GM12878 (cell line): ENCODE data around the gene ZBTB7B. TPM values are rescaled to one million over a fixed set of nuclear protein-coding genes. Genes with fewer than 3 reads are reported as not detected.
A peak's percentile ranks its signal among the peaks of the same experiment; 100 is the strongest.

Source experiments
- BHLHE40 ChIP-seq, 2 experiments: fragments of 450-650 bp in 1 of 2; IDR thresholded peaks; 2 replicates each; pipeline ENCODE4 v1.6.1; 2011 to 2017; ENCODE audit warnings: low read depth in 2 of 2, borderline replicate concordance in 1 of 2, improper control_type of control experiment in 1 of 2, low read length in 1 of 2, mild to moderate bottlenecking in 1 of 2
- CBX3 ChIP-seq: fragments of 200-600 bp; sonication (generic); IDR thresholded peaks from 2 replicates; pipeline ENCODE4 v1.6.1; 2016; ENCODE audit warnings: low read depth, borderline replicate concordance
- CREB1 ChIP-seq: IDR thresholded peaks from 2 replicates; pipeline ENCODE4 v1.6.1; 2012; ENCODE audit warnings: low read depth, mild to moderate bottlenecking, inconsistent platforms
- EP300 ChIP-seq, 2 experiments: fragments of 150-350 bp in 1 of 2; IDR thresholded peaks; 2 replicates each; pipeline ENCODE4 v1.6.1; 2011 to 2012; ENCODE audit warnings: low read depth in 2 of 2, low read length in 2 of 2, borderline replicate concordance in 1 of 2, improper control_type of control experiment in 1 of 2, inconsistent platforms in 1 of 2; ENCODE audit not compliant: control insufficient read depth in 1 of 2
- FOXM1 ChIP-seq: IDR thresholded peaks from 2 replicates; pipeline ENCODE4 v1.6.1; 2012; ENCODE audit warnings: low read depth, mild to moderate bottlenecking, inconsistent platforms, low read length, moderate library complexity
- HDAC2 ChIP-seq: fragments of 200-600 bp; sonication (generic); IDR thresholded peaks from 2 replicates; pipeline ENCODE4 v1.6.1; 2017
- IKZF1 ChIP-seq: fragments of 450-650 bp; conservative IDR thresholded peaks from 2 replicates; pipeline ENCODE4 v1.6.1; 2017; ENCODE audit warnings: antibody characterized with exemption, mild to moderate bottlenecking
- IRF4 ChIP-seq: IDR thresholded peaks from 2 replicates; pipeline ENCODE4 v1.6.1; 2011; ENCODE audit warnings: low read depth, low read length
- KLF5 ChIP-seq: fragments of 450-650 bp; IDR thresholded peaks from 2 replicates; pipeline ENCODE4 v1.6.1; 2014; ENCODE audit warnings: mild to moderate bottlenecking; ENCODE audit not compliant: partially characterized antibody
- NFYB ChIP-seq: IDR thresholded peaks from 2 replicates; pipeline ENCODE4 v1.6.1; 2011; ENCODE audit warnings: low read depth, mild to moderate bottlenecking, low read length, improper control_type of control experiment, moderate library complexity; ENCODE audit not compliant: insufficient read depth
- NR2F1 ChIP-seq: fragments of 450-650 bp; conservative IDR thresholded peaks from 2 replicates; pipeline ENCODE4 v1.6.1; 2017; ENCODE audit warnings: mild to moderate bottlenecking
- POLR2AphosphoS5 ChIP-seq: IDR thresholded peaks from 2 replicates; pipeline ENCODE4 v1.6.1; 2011; ENCODE audit warnings: mild to moderate bottlenecking, low read length, inconsistent platforms
- ZNF24 ChIP-seq: fragments of 450-650 bp; IDR thresholded peaks from 2 replicates; pipeline ENCODE4 v1.6.1; 2017; ENCODE audit warnings: antibody characterized with exemption, mild to moderate bottlenecking
- ZNF384 ChIP-seq: IDR thresholded peaks from 2 replicates; pipeline ENCODE4 v1.6.1; 2012; ENCODE audit warnings: low read depth, mild to moderate bottlenecking, low read length, improper control_type of control experiment, borderline replicate concordance
- polyA plus RNA-seq, 11 experiments: library from polyadenylated mRNA; depleted of rRNA in 4 of 11; unstranded in 6 of 11; stranded (reverse) in 5 of 11; fragments of >200 nt; fragmentation: Nextera tagmentation in 4 of 11; fragmentation: Illumina TruSeq in 1 of 11; extraction: Ambion mirVana in 4 of 11; extraction: Trizol in 1 of 11; gene quantifications; 1 replicate in 1 of 11; 2 replicates in 10 of 11; pipeline versions ENCODE4 v1.2.1 to v1.2.3, GENCODE V29; 2011 to 2016; ENCODE audit warnings: inconsistent platforms in 2 of 11, missing spikeins in 2 of 11, low read depth in 1 of 11
- total RNA-seq, 4 experiments: library from RNA; depleted of rRNA in 3 of 4; stranded (reverse); fragments of >200 nt in 3 of 4; fragmentation: Illumina TruSeq in 1 of 4; extraction: Trizol in 1 of 4; gene quantifications; 2 replicates each; pipeline versions ENCODE4 v1.2.1 to v1.2.3, GENCODE V29; 2013 to 2021
- TF ChIP-seq, protein P1 (sequence below): fragments of 450-650 bp; formaldehyde crosslinking; IDR thresholded peaks from 2 replicates; pipeline ENCODE4 v1.4.0; 2020; ENCODE audit warnings: mild to moderate bottlenecking, moderate library complexity
- TF ChIP-seq, protein P2 (sequence below): IDR thresholded peaks from 2 replicates; pipeline ENCODE4 v1.6.1; 2012; ENCODE audit warnings: low read depth, low read length, improper control_type of control experiment
- TF ChIP-seq, protein P3 (sequence below): fragments of 450-650 bp; IDR thresholded peaks from 2 replicates; pipeline ENCODE4 v1.6.1; 2017; ENCODE audit warnings: mild to moderate bottlenecking, low read depth, inconsistent platforms; ENCODE audit not compliant: poor library complexity, severe bottlenecking
- TF ChIP-seq, protein P4 (sequence below): IDR thresholded peaks from 2 replicates; pipeline ENCODE4 v1.6.1; 2012; ENCODE audit warnings: low read depth, low read length, improper control_type of control experiment
- TF ChIP-seq, protein P5 (sequence below): IDR thresholded peaks from 2 replicates; pipeline ENCODE4 v1.6.1; 2011; ENCODE audit warnings: borderline replicate concordance, low read depth, mild to moderate bottlenecking, moderate library complexity, mixed read lengths, low read length; ENCODE audit not compliant: insufficient read depth; ENCODE audit errors: extremely low read length
- TF ChIP-seq, protein P6 (sequence below): fragments of 450-650 bp; IDR thresholded peaks from 2 replicates; pipeline ENCODE4 v1.6.1; 2014; ENCODE audit warnings: mild to moderate bottlenecking

Gene ZBTB7B
- total and polyA plus RNA-seq, 10 of the 15 experiments (the other 5 are each of a cell fraction or from before 2014, with no cell fraction given) = 0.11 to 44.9 (median 11.3) TPM

DNA sequence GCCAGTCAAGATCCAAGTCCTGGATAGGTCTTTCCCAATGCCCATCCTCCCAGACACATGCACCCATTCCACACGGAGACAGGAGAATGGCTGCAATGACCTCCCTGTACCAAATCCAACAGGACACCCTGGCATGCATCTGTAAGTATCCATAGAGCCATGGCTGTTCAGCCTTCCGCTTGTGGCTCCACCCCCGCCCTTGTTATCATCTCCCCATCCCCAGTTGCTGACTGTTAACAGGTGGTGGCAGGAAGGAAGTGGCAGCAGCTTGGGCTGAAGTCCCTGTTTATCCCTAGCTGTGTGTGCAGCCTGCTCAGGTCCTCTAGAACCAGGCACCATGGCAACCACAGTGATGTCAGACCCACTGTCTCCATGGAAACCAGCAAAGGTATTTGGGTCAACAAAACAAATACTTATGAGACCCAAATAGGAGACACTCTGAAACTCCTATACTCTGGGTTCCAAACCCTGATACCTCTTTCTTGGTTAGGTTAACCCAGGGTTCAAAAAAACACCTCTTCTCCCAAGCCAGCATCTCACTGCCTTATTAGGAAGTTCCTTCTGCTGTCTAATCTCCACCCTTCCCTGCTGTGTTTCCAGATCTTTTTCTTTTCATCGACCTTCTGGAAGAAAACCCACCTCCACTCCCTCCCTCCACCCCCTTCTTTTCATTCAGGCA, 47.4 kb upstream of the ZBTB7B start (continued):
- TF ChIP-seq CBX3 = no peak
- peak; percentile 48 for TF ChIP-seq KLF5
- TF ChIP-seq, protein P1, sequence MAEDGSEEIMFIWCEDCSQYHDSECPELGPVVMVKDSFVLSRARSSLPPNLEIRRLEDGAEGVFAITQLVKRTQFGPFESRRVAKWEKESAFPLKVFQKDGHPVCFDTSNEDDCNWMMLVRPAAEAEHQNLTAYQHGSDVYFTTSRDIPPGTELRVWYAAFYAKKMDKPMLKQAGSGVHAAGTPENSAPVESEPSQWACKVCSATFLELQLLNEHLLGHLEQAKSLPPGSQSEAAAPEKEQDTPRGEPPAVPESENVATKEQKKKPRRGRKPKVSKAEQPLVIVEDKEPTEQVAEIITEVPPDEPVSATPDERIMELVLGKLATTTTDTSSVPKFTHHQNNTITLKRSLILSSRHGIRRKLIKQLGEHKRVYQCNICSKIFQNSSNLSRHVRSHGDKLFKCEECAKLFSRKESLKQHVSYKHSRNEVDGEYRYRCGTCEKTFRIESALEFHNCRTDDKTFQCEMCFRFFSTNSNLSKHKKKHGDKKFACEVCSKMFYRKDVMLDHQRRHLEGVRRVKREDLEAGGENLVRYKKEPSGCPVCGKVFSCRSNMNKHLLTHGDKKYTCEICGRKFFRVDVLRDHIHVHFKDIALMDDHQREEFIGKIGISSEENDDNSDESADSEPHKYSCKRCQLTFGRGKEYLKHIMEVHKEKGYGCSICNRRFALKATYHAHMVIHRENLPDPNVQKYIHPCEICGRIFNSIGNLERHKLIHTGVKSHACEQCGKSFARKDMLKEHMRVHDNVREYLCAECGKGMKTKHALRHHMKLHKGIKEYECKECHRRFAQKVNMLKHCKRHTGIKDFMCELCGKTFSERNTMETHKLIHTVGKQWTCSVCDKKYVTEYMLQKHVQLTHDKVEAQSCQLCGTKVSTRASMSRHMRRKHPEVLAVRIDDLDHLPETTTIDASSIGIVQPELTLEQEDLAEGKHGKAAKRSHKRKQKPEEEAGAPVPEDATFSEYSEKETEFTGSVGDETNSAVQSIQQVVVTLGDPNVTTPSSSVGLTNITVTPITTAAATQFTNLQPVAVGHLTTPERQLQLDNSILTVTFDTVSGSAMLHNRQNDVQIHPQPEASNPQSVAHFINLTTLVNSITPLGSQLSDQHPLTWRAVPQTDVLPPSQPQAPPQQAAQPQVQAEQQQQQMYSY (CRISPR knock-in tag) = no peak
- no peak for TF ChIP-seq ZNF24
- TF ChIP-seq ZNF384 = no peak
- TF ChIP-seq POLR2AphosphoS5 = 0 out of 2 replicates have a peak, but pooled peaks have one; percentile 49
- 0 out of 4 replicates have a peak, but pooled peaks of 1 of the 2 experiments have one; percentile 15 for TF ChIP-seq BHLHE40 (IDR thresholded peaks at IDR 0.05; ENCODE audit: borderline replicate concordance in 1 of 2, low read depth in 2 of 2, low read length in 1 of 2)
- no peak for TF ChIP-seq NR2F1
- TF ChIP-seq, protein P2, sequence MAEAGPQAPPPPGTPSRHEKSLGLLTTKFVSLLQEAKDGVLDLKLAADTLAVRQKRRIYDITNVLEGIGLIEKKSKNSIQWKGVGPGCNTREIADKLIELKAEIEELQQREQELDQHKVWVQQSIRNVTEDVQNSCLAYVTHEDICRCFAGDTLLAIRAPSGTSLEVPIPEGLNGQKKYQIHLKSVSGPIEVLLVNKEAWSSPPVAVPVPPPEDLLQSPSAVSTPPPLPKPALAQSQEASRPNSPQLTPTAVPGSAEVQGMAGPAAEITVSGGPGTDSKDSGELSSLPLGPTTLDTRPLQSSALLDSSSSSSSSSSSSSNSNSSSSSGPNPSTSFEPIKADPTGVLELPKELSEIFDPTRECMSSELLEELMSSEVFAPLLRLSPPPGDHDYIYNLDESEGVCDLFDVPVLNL = no peak
- TF ChIP-seq IRF4 = no peak
- TF ChIP-seq, protein P3, sequence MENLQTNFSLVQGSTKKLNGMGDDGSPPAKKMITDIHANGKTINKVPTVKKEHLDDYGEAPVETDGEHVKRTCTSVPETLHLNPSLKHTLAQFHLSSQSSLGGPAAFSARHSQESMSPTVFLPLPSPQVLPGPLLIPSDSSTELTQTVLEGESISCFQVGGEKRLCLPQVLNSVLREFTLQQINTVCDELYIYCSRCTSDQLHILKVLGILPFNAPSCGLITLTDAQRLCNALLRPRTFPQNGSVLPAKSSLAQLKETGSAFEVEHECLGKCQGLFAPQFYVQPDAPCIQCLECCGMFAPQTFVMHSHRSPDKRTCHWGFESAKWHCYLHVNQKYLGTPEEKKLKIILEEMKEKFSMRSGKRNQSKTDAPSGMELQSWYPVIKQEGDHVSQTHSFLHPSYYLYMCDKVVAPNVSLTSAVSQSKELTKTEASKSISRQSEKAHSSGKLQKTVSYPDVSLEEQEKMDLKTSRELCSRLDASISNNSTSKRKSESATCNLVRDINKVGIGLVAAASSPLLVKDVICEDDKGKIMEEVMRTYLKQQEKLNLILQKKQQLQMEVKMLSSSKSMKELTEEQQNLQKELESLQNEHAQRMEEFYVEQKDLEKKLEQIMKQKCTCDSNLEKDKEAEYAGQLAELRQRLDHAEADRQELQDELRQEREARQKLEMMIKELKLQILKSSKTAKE = peak; percentile 4
- TF ChIP-seq, protein P4, sequence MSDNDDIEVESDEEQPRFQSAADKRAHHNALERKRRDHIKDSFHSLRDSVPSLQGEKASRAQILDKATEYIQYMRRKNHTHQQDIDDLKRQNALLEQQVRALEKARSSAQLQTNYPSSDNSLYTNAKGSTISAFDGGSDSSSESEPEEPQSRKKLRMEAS = no peak
- peak in 1 of 2 experiments; percentile 63; a peak in 1 of 4 replicates for TF ChIP-seq EP300 (IDR thresholded peaks at IDR 0.05; ENCODE audit: borderline replicate concordance in 1 of 2, control insufficient read depth in 1 of 2, low read depth in 2 of 2, low read length in 2 of 2)
- TF ChIP-seq, protein P5, sequence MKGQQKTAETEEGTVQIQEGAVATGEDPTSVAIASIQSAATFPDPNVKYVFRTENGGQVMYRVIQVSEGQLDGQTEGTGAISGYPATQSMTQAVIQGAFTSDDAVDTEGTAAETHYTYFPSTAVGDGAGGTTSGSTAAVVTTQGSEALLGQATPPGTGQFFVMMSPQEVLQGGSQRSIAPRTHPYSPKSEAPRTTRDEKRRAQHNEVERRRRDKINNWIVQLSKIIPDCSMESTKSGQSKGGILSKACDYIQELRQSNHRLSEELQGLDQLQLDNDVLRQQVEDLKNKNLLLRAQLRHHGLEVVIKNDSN = no peak
- no peak for TF ChIP-seq FOXM1
- TF ChIP-seq IKZF1 = peak; percentile 56; the same call in 1 of the 2 replicates
- no peak for TF ChIP-seq HDAC2
- TF ChIP-seq NFYB = no peak
- TF ChIP-seq CREB1 = 0 out of 2 replicates have a peak, but pooled peaks have one; percentile 18
- TF ChIP-seq, protein P6, sequence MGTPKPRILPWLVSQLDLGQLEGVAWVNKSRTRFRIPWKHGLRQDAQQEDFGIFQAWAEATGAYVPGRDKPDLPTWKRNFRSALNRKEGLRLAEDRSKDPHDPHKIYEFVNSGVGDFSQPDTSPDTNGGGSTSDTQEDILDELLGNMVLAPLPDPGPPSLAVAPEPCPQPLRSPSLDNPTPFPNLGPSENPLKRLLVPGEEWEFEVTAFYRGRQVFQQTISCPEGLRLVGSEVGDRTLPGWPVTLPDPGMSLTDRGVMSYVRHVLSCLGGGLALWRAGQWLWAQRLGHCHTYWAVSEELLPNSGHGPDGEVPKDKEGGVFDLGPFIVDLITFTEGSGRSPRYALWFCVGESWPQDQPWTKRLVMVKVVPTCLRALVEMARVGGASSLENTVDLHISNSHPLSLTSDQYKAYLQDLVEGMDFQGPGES = no peak
